Measurements from ENCODE around the gene RGL2. TPM values are rescaled to one million over a fixed set of nuclear protein-coding genes. Genes with fewer than 3 reads are reported as not detected.

Gene RGL2
- total and polyA plus RNA-seq, 2 donors (not counting 3 experiments of a cell fraction or from before 2014, with no cell fraction given): 87.7 to 90.3 TPM

DNA sequence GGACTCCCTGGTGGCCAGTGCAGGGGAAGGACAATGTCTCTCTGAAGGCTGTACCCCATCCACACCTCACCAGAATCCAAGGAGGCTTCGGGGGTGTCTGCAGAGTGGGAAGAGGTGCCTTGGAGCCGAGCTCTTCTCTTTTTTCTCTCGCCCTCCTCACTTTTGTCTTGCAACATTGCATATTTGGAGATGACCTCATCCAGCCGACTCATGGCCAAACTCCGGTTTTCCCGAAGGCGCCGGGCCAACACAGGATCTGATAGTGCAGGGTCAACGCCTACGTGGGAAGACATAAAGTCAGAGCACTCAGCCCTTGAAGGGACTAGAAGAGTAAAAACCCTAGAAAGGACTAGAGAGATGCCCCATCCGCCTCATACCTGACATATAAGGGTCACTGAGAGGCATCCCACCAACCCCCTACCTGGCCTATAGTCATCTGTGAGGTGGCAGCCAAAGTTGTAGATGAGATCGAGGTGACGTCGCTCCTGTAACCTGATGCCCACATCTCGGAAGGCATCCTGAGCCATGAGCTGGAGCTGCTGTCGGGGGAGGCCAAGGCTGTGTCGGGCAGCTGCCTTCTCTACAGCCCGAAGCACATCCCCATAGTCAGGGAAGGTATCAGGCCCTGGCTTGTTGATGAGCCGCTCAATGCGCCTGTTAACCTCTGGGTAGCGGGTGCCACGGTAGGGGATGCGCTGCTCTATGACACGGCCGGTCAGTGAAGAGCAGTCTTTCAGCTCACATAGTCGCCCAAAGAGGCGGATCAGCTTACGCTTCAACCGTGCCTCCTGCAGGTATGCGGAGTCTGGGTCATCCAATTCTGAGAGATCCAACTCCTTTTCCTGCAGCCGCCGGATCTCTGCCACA is 21.8 kb upstream of the RGL2 start:
- ChIA-PET CTCF (no interaction called here), POLR2A (interaction anchor here (0.6 to 1.0 kb wide), 2 partner anchors 48 to 1101 kb away, joined by 3 read pairs; partner anchors contain the start of genes RPS18 and VPS52)
- dilution Hi-C loops (cut with MboI; ENCODE audit: extremely low pct_ligation_motif_present, low sequenced_read_pairs) (no loop called here), intact Hi-C loops (cut with micrococcal nuclease) (no loop called here)
- Histone ChIP-seq H3K4me2 (ENCODE audit: insufficient read depth, low read length) (peak overlapping the region; percentile 15), H3K9ac (replicated peaks; ENCODE audit: extremely low read depth, insufficient read depth, low read length) (peak overlapping the region; percentile 4), H3K27me3 (ENCODE audit: control insufficient read depth in 2 of 2, insufficient read depth in 2 of 2, low read length in 2 of 2) (no peaks in the 10 kb centered on the region), H3K79me2 (ENCODE audit: control insufficient read depth, insufficient read depth, low read length) (peaks cover 37% of the 10 kb centered on the region), H3K27ac (ENCODE audit: insufficient read depth, low read depth, low read length) (peak overlapping the region; percentile 76), H3K36me3 (ENCODE audit: control insufficient read depth in 2 of 2, extremely low read depth in 1 of 2, insufficient read depth in 2 of 2, low read length in 2 of 2) (peaks cover 5 to 22% of the 10 kb centered on the region in 2 experiments), H3K4me1 (ENCODE audit: control insufficient read depth, extremely low read depth, insufficient read depth, low read length) (peaks cover 53% of the 10 kb centered on the region), H3K4me3 (replicated peaks in 1 of 3; ENCODE audit: insufficient read depth in 1 of 3, low read depth in 1 of 3, low read length in 3 of 3) (no peak overlapping the region), H2AFZ (ENCODE audit: low read depth, low read length) (no peak overlapping the region), H4K20me1 (replicated peaks; ENCODE audit: control insufficient read depth, extremely low read depth, insufficient read depth, low read length) (no peaks in the 10 kb centered on the region), H3K9me3 (replicated peaks; ENCODE audit: control insufficient read depth, insufficient read depth, low read length) (no peaks in the 10 kb centered on the region), H3K9me1 (replicated peaks; ENCODE audit: control insufficient read depth, extremely low read depth, insufficient read depth, low read length) (no peaks in the 10 kb centered on the region)
- peak; percentile 83 for FAIRE-seq
- TF ChIP-seq EZH2 (IDR thresholded peaks at IDR 0.05; ENCODE audit: borderline replicate concordance, low read depth, low read length, severe bottlenecking) (no peak), MYC (IDR thresholded peaks at IDR 0.05; ENCODE audit: low read depth, low read length) (no peak), POLR2A (IDR thresholded peaks at IDR 0.05; ENCODE audit: low read depth, low read length) (no peak), POLR2AphosphoS5 (IDR thresholded peaks at IDR 0.05; ENCODE audit: insufficient read depth, low read depth, low read length) (no peak), FOS (IDR thresholded peaks at IDR 0.05; ENCODE audit: borderline replicate concordance, insufficient read depth, low read length) (peak; percentile 51), GATA2 (IDR thresholded peaks at IDR 0.05; ENCODE audit: insufficient read depth, insufficient read length, low read depth, low read length) (peak; percentile 31), JUN (IDR thresholded peaks at IDR 0.05; ENCODE audit: borderline replicate concordance, insufficient read depth, insufficient read length, low read depth) (peak; percentile 57)
- TF ChIP-seq, protein P1, sequence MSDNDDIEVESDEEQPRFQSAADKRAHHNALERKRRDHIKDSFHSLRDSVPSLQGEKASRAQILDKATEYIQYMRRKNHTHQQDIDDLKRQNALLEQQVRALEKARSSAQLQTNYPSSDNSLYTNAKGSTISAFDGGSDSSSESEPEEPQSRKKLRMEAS (IDR thresholded peaks at IDR 0.05; ENCODE audit: insufficient read depth, insufficient read length): no peak
- TF ChIP-seq, protein P2, sequence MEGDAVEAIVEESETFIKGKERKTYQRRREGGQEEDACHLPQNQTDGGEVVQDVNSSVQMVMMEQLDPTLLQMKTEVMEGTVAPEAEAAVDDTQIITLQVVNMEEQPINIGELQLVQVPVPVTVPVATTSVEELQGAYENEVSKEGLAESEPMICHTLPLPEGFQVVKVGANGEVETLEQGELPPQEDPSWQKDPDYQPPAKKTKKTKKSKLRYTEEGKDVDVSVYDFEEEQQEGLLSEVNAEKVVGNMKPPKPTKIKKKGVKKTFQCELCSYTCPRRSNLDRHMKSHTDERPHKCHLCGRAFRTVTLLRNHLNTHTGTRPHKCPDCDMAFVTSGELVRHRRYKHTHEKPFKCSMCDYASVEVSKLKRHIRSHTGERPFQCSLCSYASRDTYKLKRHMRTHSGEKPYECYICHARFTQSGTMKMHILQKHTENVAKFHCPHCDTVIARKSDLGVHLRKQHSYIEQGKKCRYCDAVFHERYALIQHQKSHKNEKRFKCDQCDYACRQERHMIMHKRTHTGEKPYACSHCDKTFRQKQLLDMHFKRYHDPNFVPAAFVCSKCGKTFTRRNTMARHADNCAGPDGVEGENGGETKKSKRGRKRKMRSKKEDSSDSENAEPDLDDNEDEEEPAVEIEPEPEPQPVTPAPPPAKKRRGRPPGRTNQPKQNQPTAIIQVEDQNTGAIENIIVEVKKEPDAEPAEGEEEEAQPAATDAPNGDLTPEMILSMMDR (IDR thresholded peaks at IDR 0.05; ENCODE audit: extremely low read depth in 1 of 2, insufficient read depth in 1 of 2, low read depth in 1 of 2, low read length in 2 of 2): no peak
- peak; percentile 66 for DNase-seq (ENCODE audit: low read depth, low spot score)
- BruUV-seq (replicated peaks): TSS peak; percentile 79

Measured in endothelial cell of umbilical vein (primary cell).